HG03196 (cell line): ENCODE measurements around the gene LRRC1.

Source experiments
- ATAC-seq: cut with Tn5 transposase; IDR thresholded peaks from one replicate; pipeline ENCODE4 v1.9.1; 2021; ENCODE audit not compliant: unreplicated experiment

Gene LRRC1

DNA sequence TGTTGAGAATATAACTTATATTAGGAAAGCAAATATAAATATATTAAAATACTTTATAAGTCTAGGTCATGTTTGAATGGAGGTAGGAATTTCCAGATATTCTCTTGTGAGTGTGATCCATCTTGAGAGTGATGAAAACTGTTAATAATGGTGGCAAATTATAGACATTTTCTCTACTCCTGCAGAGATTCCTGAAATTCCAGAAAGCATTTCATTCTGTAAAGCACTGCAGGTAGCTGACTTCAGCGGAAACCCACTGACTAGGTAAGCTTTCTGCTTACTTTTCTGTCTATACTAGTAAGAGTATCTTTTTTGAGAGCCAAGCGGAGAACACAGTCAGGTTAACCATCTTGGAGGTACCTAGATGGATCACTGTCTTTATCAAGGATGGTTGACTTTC, 84.0 kb downstream of the LRRC1 start:
- no peak for ATAC-seq

GRCh38 chr6:53879608-53880007, 84.8 kb downstream of the LRRC1 start:
- no peak for ATAC-seq

DNA sequence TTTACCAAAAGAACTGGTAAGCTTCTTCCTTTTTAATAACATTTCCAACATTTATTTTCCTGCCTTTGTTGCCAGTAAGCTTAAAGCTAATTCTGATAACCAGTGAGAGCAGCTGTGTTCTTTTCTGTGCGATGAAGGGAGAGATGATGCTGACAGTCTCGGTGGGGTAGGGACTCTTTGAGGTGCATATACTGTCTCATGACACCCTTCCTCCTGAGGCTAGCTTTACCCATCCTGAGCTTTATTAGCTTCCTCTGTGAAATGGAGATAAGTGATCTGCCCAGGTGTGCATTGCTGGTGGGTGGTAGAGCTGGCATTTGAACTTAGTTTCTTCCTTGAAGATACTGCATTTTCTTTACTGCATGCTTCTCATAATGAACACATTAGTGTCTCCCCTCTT, 92.5 kb downstream of the LRRC1 start:
- ATAC-seq: no peak

- ATAC-seq: no peak
These were observed 94.1 kb downstream of the LRRC1 start for GRCh38 chr6:53888931-53889330.

GRCh38 chr6:53889365-53889764, 94.6 kb downstream of the LRRC1 start:
- no peak for ATAC-seq

DNA sequence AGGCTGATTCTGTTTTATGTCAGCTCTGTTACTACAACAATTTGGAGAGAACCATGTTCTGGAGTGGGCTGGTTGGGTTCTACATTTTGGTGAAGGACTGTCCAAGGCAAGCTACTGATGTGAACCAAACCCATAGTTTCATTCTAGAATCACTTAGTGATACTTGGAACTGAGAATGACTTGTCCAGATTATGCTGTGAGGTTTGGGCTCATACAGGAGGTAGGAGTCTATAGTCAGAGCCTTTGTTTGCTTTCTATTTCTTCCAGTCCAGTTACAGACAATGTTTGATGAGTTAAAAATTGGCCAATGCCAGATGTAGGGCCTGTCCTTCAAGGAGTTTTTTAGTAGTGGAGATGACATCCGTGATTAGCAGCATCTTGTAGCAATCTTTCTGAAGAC, 97.9 kb downstream of the LRRC1 start:
- ATAC-seq: peak; percentile 71

- peak; percentile 81 for ATAC-seq
These were observed 99.3 kb downstream of the LRRC1 start for GRCh38 chr6:53894091-53894490.

- no peak for ATAC-seq
These were observed 101.4 kb downstream of the LRRC1 start for GRCh38 chr6:53896196-53896595.

GRCh38 chr6:53898026-53898795, 103.4 kb downstream of the LRRC1 start:
- no peak for ATAC-seq

DNA sequence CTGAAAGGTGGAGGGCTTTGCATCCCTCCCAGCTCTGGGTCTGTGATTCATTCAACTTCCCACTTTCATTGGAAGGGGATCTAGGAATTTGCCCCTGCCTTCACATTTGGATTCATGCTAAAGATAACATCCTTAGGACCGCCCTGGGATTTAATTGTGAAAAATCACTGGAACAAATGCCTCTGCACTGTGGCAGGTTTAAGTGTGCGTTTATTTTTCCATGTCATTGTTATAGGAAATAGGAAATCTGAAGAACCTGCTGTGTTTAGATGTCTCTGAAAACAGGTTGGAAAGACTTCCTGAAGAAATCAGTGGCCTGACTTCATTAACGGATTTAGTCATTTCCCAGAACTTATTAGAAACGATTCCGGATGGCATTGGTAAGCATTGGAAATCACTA, 104.7 kb downstream of the LRRC1 start:
- ATAC-seq: no peak

DNA sequence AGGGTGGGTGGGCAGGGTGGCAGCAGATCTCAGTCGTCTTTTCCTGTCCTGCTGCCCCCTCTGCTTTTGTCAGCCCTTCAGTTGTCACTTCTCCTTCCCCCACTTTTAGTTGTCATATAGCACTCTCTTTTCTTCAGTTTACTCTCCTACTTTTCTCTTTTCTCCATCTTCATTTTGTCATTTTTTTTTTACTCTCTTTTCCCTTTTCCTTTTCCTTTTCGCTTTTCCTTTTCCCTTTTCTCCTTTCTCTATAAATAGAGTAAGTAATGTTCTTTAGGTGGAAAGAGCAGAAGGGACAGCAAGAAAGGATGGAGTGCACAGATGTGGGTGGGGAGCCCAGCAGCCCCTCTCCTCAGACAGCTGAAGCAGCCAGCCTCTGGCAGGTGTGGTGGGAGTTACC, 108.6 kb downstream of the LRRC1 start:
- ATAC-seq: no peak

- ATAC-seq: no peak
These were observed 111.3 kb downstream of the LRRC1 start for GRCh38 chr6:53906103-53906502.

GRCh38 chr6:53906842-53907241, 112.0 kb downstream of the LRRC1 start:
- ATAC-seq: no peak

DNA sequence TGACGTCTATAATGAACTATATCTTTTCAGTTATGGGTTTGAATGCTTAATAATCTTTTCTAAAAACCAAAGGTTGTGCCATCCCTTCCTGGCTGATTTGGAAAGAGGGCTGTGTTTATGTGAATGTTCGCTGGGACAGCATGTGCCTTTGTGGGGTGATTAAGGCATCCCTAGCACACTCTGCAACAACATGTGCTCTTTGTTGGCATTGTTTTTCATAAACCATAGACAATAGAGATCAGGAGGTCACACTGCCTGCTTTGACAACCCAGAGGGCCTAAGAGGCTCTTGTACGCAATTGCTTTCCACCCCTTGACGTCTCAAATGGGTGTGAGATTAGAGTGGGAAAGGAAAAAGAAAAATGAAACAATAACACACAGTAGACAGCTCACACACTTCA, 116.0 kb downstream of the LRRC1 start:
- ATAC-seq: no peak

- ATAC-seq: no peak
These were observed 117.9 kb downstream of the LRRC1 start for GRCh38 chr6:53912661-53913060.

DNA sequence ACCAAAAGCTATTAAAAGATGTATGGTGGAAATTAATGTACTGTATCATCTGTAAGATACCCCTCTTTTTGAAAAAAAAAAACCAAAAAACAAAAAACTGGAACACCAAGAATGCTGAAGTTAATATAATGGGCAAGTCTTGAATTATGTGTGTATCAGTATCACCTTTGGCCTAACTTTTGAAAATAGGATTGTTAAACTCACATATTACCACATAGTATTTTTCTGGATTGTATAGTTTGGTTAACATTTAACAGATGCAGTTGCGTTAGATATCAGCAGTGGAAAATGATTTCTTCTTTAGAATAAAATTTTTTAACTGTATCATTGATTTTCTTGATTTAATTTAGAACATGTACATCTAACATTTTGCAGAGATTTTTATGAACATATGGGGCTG, 118.5 kb downstream of the LRRC1 start:
- no peak for ATAC-seq

DNA sequence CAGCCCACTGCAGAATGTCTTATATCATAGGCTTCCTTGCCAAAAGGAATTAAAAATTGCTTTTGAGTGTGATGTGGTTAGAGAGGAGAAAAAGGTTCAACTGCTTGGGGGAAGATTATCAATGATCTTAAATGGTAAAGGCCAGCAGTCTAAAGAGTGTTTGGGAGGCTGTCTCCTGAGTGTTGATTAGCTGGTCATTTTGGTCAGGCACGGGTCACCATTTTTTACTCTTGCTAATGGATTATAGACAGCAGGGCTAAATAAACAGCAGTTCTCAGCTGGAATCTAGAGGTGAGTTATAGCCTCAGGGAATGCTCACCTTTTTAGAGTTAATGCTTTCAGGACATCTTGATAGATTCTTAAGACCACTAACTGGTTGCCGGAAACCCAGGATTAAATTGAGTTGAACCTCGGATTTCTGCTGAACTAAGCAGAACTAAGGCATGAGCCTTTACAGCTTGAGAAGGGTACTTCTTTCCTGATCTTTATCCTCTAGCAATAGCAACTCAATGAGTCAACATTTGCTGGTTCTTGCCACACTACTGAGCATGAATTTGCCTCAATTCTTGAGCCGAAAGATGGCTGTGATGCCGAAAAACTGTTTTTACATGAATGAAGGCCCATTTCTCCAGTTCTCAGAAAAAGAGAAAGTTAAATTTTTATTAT, 120.4 kb downstream of the LRRC1 start:
- no peak for ATAC-seq

- peak; percentile 70 for ATAC-seq
These were observed 122.1 kb downstream of the LRRC1 start for GRCh38 chr6:53916804-53917463.

DNA sequence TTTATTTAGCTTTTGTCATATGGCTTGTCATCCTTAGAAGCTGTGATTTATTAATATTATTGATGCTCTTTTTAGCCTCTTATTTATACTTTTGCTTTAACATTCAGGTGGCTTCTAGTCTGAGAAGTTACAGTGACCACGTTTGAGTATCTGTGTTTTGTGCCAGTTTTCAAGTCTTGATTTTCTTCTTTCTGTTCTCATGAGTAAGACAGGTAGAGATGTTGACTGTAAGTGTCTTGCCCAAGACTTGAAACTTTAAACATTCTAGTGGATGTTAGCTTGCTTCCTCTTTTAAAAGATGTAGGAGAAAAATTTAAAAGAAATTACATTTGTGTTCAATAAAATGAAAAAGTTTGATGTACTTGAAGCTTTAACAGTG, 122.6 kb downstream of the LRRC1 start:
- peak; percentile 40 for ATAC-seq

DNA sequence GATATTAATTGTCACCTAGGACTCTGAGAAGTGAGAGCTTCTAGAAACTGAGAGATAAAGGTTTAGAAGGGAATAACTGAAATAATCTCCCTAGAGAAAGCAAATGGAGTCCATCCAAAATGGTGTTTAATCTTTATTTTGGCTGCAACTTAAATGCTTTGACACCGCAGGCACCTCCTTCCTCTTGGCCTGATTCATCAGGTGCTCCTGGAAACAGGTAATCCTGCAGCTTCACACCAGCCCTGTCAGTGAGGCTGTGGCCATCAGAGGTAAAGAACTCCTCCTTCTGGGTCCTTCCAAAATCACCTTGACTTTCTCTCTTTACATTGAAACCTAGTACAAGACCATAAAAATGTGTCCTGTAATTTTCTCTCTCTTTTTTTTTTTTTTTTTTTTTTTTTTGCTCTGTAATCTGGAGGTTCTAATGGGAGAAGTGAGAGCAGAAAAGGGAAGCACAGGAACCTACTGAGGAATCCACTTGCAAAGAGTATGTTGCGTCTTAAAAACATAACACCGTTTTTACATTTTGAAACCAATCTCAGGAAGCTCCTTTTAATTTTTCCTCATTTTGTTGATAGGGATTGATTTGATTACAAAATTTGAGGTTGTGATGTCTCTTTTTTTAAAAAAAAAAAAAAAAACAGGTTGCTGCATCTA, 124.2 kb downstream of the LRRC1 start:
- no peak for ATAC-seq

- no peak for ATAC-seq
These were observed 125.1 kb downstream of the LRRC1 start for GRCh38 chr6:53919881-53920360.

- no peak for ATAC-seq
These were observed 126.1 kb downstream of the LRRC1 start for GRCh38 chr6:53920881-53921280.
